ENCODE results near the gene SERINC1. TPM values are rescaled to one million over a fixed set of nuclear protein-coding genes. Genes with fewer than 3 reads are reported as not detected.

Gene SERINC1
- total RNA-seq, result 170 and 220 TPM in 2 replicates

GRCh38 chr6:122471107-122472021, at the start of gene SERINC1:
Gene SERINC1, minus strand, starts transcription at chr6:122471807. Its CDS starts 70 bp downstream, at chr6:122471737.

DNA sequence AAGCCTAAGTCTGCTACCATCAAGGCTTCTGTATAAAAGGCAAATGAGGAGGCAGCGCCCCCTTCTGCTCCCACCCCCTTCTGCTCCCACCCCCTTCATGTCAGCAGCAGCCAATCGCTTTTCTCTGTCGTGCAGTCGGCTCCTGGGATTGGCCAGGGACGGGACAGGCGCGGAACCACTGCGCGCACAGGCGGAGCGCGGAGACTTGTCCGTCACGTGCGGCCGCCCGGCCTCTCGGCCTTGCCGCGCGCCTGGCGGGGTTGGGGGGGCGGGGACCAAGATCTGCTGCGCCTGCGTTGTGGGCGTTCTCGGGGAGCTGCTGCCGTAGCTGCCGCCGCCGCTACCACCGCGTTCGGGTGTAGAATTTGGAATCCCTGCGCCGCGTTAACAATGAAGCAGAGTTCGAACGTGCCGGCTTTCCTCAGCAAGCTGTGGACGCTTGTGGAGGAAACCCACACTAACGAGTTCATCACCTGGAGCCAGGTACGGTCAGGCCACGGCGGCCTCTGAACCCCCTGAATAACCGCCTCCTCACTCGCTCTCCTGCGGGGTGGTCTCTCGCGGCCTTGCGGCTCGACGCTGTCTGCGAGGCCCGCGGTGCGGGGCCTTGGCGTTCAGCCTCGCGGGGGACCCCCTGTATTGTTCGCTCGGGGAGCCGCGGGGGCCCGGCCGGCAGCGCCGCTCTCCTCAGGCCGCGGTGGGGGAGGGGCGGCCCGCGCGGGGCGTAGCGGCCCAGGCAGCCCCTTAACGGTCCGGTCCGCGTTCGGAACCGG, 72.1 kb downstream of the SERINC1 start, which contains the start of gene HSF2:
Gene HSF2, plus strand, starts transcription at position 305 of the 773 bp plus-strand sequence. Its CDS starts 86 bp downstream, at position 391.

Other genes with a start within 250 kb of the SERINC1 start
- gene HSF2, start 72.2 kb downstream of the SERINC1 start, total RNA-seq, result 23.7 and 25.7 TPM in 2 replicates
- 0.76 and 0.97 TPM in 2 replicates for gene PKIB, start 138.6 kb upstream of the SERINC1 start, total RNA-seq

Data from epithelial cell of umbilical artery (primary cell).